IMR-90 (cell line): ENCODE measurements around the gene EXOC4. TPM values are rescaled to one million over a fixed set of nuclear protein-coding genes. Genes with fewer than 3 reads are reported as not detected.

Experiments
- ATAC-seq: fragments of 200-7000 bp; cut with Tn5 transposase; 2 replicates; pipeline ENCODE4 v1.9.1; 2020; ENCODE audit warnings: low read depth, mild to moderate bottlenecking, moderate library complexity
- BruUV-seq: library from RNA; stranded (reverse); fragments of 400-500 nt; replicated peaks from 2 replicates; lab custom pipeline; 2021; lab: Mats Ljungman, UMichigan
- CTCF ChIA-PET: fragments of 300-600 bp; formaldehyde crosslinking; extraction: SDS; loops from one replicate; lab custom pipeline; 2021; ENCODE audit warnings: antibody characterized with exemption; lab: Yijun Ruan, JAX
- POLR2A ChIA-PET: fragments of 300-600 bp; sonication (Branson Sonifier 250); formaldehyde crosslinking; loops from one replicate; lab custom pipeline; 2022; ENCODE audit warnings: antibody characterized with exemption; ENCODE audit not compliant: unreplicated experiment; lab: Charles Lee
- DNase-seq: peaks from one replicate; pipeline ENCODE4 v3.0.0; 2013
- H2AFZ ChIP-seq: replicated peaks from 2 replicates; pipeline ENCODE3; 2013; ENCODE audit warnings: low read length, mild to moderate bottlenecking; ENCODE audit not compliant: poor library complexity
- H2AK5ac ChIP-seq: 2 replicates; pipeline ENCODE4 v1.6.1; 2013; ENCODE audit warnings: low read depth, low read length, inconsistent platforms
- H2AK9ac ChIP-seq: replicated peaks from 2 replicates; pipeline ENCODE3; 2013; ENCODE audit warnings: mild to moderate bottlenecking, low read depth, low read length, moderate library complexity; ENCODE audit not compliant: poor library complexity
- H2BK120ac ChIP-seq: 2 replicates; pipeline ENCODE4 v1.6.1; 2013; ENCODE audit warnings: low read depth, low read length, inconsistent platforms
- H2BK15ac ChIP-seq: 3 replicates; pipeline ENCODE4 v1.6.1; 2013; ENCODE audit warnings: low read depth, low read length, inconsistent platforms
- H2BK20ac ChIP-seq: 2 replicates; pipeline ENCODE4 v1.6.1; 2013; ENCODE audit warnings: low read depth, mild to moderate bottlenecking, inconsistent platforms, low read length, moderate library complexity
- H2BK5ac ChIP-seq: 2 replicates; pipeline ENCODE4 v1.6.1; 2013; ENCODE audit warnings: mild to moderate bottlenecking, low read depth, low read length, inconsistent platforms; ENCODE audit not compliant: poor library complexity, severe bottlenecking
- H3K14ac ChIP-seq: replicated peaks from 2 replicates; pipeline ENCODE4 v1.6.1; 2013; ENCODE audit warnings: low read depth, low read length, inconsistent platforms
- H3K18ac ChIP-seq: 2 replicates; pipeline ENCODE4 v1.6.1; 2013; ENCODE audit warnings: low read depth, low read length, control low read depth
- H3K23ac ChIP-seq: 2 replicates; pipeline ENCODE4 v1.6.1; 2013; ENCODE audit warnings: low read depth, low read length, inconsistent platforms
- H3K27ac ChIP-seq: 2 replicates; pipeline ENCODE4 v1.5.1; 2013; ENCODE audit warnings: mild to moderate bottlenecking, control low read depth, low read length; ENCODE audit not compliant: insufficient read depth
- H3K27me3 ChIP-seq: 2 replicates; pipeline ENCODE4 v1.6.1; 2013; ENCODE audit warnings: low read length; ENCODE audit not compliant: control insufficient read depth, insufficient read depth
- H3K36me3 ChIP-seq: 2 replicates; pipeline ENCODE4 v1.6.1; 2013; ENCODE audit warnings: low read length, mixed read lengths; ENCODE audit not compliant: control insufficient read depth, insufficient read depth
- H3K4ac ChIP-seq: 2 replicates; pipeline ENCODE4 v1.6.1; 2013; ENCODE audit warnings: low read depth, low read length, inconsistent platforms
- H3K4me1 ChIP-seq: 2 replicates; pipeline ENCODE4 v1.6.1; 2013; ENCODE audit warnings: low read length, mixed read lengths; ENCODE audit not compliant: control insufficient read depth, insufficient read depth
- H3K4me2 ChIP-seq: 2 replicates; pipeline ENCODE4 v1.6.1; 2013; ENCODE audit warnings: low read depth, mild to moderate bottlenecking, control low read depth, low read length, moderate library complexity
- H3K4me3 ChIP-seq: 2 replicates; pipeline ENCODE4 v1.5.1; 2013; ENCODE audit warnings: low read depth, mild to moderate bottlenecking, control low read depth, low read length, moderate library complexity; ENCODE audit not compliant: insufficient read depth
- H3K56ac ChIP-seq: 2 replicates; pipeline ENCODE4 v1.6.1; 2013; ENCODE audit warnings: low read length, inconsistent platforms; ENCODE audit not compliant: insufficient read depth; ENCODE audit errors: extremely low read depth
- H3K79me1 ChIP-seq, 2 experiments: 2 replicates each; pipeline ENCODE4 v1.6.1; 2013; ENCODE audit warnings: low read length in 2 of 2, inconsistent platforms in 1 of 2, low read depth in 1 of 2
- H3K9ac ChIP-seq: 2 replicates; pipeline ENCODE4 v1.6.1; 2013; ENCODE audit warnings: low read depth, low read length, control low read depth
- H3K9me1 ChIP-seq: 2 replicates; pipeline ENCODE4 v1.6.1; 2013; ENCODE audit warnings: low read length, inconsistent platforms; ENCODE audit not compliant: insufficient read depth
- H3K9me3 ChIP-seq: 2 replicates; pipeline ENCODE4 v1.6.1; 2013; ENCODE audit warnings: low read length; ENCODE audit not compliant: control insufficient read depth, insufficient read depth
- H4K20me1 ChIP-seq: 2 replicates; pipeline ENCODE4 v1.6.1; 2013; ENCODE audit warnings: low read length, inconsistent platforms; ENCODE audit not compliant: insufficient read depth
- H4K5ac ChIP-seq: 2 replicates; pipeline ENCODE4 v1.6.1; 2013; ENCODE audit warnings: mild to moderate bottlenecking, low read depth, low read length, control low read depth
- H4K8ac ChIP-seq, 2 experiments: 2 replicates each; pipeline ENCODE4 v1.6.1; 2013; ENCODE audit warnings: low read depth in 2 of 2, low read length in 2 of 2, control low read depth in 1 of 2, inconsistent platforms in 1 of 2
- H4K91ac ChIP-seq: 2 replicates; pipeline ENCODE4 v1.6.1; 2013; ENCODE audit warnings: low read depth, low read length, inconsistent platforms; ENCODE audit not compliant: insufficient read depth
- FOS ChIP-seq: fragments of 150-350 bp; IDR thresholded peaks from 2 replicates; pipeline ENCODE4 v1.6.1; 2016; ENCODE audit warnings: low read depth, low read length
- NFE2L2 ChIP-seq: fragments of 150-350 bp; IDR thresholded peaks from 2 replicates; pipeline ENCODE4 v1.6.1; 2016; ENCODE audit warnings: low read depth, mild to moderate bottlenecking, low read length
- RFX5 ChIP-seq: IDR thresholded peaks from 2 replicates; pipeline ENCODE4 v1.8.0; 2012; ENCODE audit warnings: low read depth, mild to moderate bottlenecking, low read length, moderate library complexity
- WGBS, 2 experiments: methylation state at CpG; one replicate each; pipeline versions ENCODE4 v1.1.5 to v1.1.7; 2013; ENCODE audit warnings: missing lambda C conversion rate in 2 of 2; ENCODE audit not compliant: insufficient read length in 1 of 2; ENCODE audit errors: extremely low coverage in 2 of 2; 5-methylcytosine and 5-hydroxymethylcytosine counted together
- dilution Hi-C: fragments of 300-500 bp; cut with HindIII; formaldehyde crosslinking; loops from one replicate; pipeline ENCODE4 v1.14.3; 2018; ENCODE audit warnings: low sequenced_read_pairs; ENCODE audit not compliant: unreplicated experiment
- in situ Hi-C: fragments of 300-500 bp; cut with MboI; formaldehyde crosslinking; loops from 3 replicates; pipeline ENCODE4 v1.14.3; 2019; ENCODE audit warnings: low sequenced_read_pairs, inconsistent platforms, mixed read lengths
- intact Hi-C: fragments of 100-400 bp; cut with micrococcal nuclease; formaldehyde crosslinking; loops from 2 replicates; pipeline ENCODE4 v1.10.0; 2022
- polyA plus RNA-seq, 3 experiments: library from polyadenylated mRNA; depleted of rRNA; stranded (reverse); fragments of >200 nt; gene quantifications; 2 replicates each; pipeline ENCODE4 v1.2.3, GENCODE V29; 2012; ENCODE audit warnings: low replicate concordance in 1 of 3
- total RNA-seq: library from RNA; depleted of rRNA; stranded (reverse); fragments of >200 nt; gene quantifications from 2 replicates; pipeline ENCODE4 v1.2.3, GENCODE V29; 2012
- TF ChIP-seq, protein P1 (sequence below): fragments of 150-350 bp; IDR thresholded peaks from 2 replicates; pipeline ENCODE4 v1.6.1; 2017; ENCODE audit warnings: mild to moderate bottlenecking, antibody characterized with exemption, low read length, low read depth

Gene EXOC4
- total and polyA plus RNA-seq, 2 of the 4 experiments (the other 2 are of a cell fraction): 25.4 to 94.6 TPM

DNA sequence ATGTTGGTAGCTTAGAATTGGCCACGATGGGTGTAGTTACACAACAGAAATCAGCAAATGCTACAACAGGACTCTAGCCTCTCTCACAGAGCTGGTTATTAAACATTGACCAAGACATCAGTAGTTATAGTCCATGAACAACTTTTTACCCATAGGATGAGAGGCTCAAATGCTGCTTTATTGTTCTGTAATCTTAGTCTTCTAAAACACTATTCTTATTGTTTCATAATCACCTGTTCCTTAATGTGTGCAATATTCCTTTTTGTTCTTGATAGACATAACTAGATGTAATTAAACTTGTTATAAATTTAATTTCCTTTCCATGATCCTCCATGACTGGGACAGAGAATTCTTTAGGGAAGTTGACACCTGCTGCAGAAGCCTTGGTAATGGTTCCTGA lies 356.9 kb downstream of the EXOC4 start:
- Histone ChIP-seq H3K36me3 (no peaks in the 10 kb centered on the region), H4K8ac (no peak overlapping the region), H3K27ac (no peak overlapping the region), H4K5ac (no peak overlapping the region), H3K4ac (no peak overlapping the region), H3K9me1 (peaks cover 7% of the 10 kb centered on the region), H2AFZ (no peak overlapping the region), H3K27me3 (no peaks in the 10 kb centered on the region), H3K23ac (no peak overlapping the region), H3K79me1 (0 out of 4 replicates have a peak, but pooled peaks cover 0 to 3% of the 10 kb centered on the region in 2 experiments), H3K18ac (no peak overlapping the region), H3K56ac (no peak overlapping the region), H3K4me3 (no peak overlapping the region), H2AK5ac (no peak overlapping the region), H2BK15ac (no peak overlapping the region), H4K91ac (no peak overlapping the region), H3K14ac (no peak overlapping the region), H3K4me1 (no peaks in the 10 kb centered on the region), H2BK5ac (no peak overlapping the region), H3K9ac (no peak overlapping the region), H2AK9ac (no peak overlapping the region), H4K20me1 (no peaks in the 10 kb centered on the region), H3K4me2 (no peak overlapping the region), H2BK120ac (no peak overlapping the region), H3K9me3 (no peaks in the 10 kb centered on the region), H2BK20ac (no peak overlapping the region)
- ATAC-seq (no peak), DNase-seq (no peak)
- no TSS peak for BruUV-seq
- POLR2A ChIA-PET: interaction anchor here (0.5 kb wide), 1 partner anchor 132 kb away, joined by 5 read pairs; no protein-coding TSS in a partner anchor
- WGBS, 2 experiments: no CpG with 5 or more reads among the region's 1 CpG
- in situ Hi-C loops: no loop called here
- CTCF ChIA-PET: interaction anchor here (0.6 kb wide), 1 partner anchor 138 kb away, joined by 3 read pairs; no protein-coding TSS in a partner anchor
- dilution Hi-C loops: no loop called here
- TF ChIP-seq NFE2L2 (no peak), RFX5 (no peak), FOS (no peak)
- TF ChIP-seq, protein P1, sequence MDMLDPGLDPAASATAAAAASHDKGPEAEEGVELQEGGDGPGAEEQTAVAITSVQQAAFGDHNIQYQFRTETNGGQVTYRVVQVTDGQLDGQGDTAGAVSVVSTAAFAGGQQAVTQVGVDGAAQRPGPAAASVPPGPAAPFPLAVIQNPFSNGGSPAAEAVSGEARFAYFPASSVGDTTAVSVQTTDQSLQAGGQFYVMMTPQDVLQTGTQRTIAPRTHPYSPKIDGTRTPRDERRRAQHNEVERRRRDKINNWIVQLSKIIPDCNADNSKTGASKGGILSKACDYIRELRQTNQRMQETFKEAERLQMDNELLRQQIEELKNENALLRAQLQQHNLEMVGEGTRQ: no peak
- intact Hi-C loops: no loop called here
